ENCODE measurements around the gene BTNL9.
A peak's percentile ranks its signal among the peaks of the same experiment; 100 is the strongest.
"Not testable (repeated sequence)": the region's sequence is repeated elsewhere in the genome, so short reads cannot be mapped to it uniquely, and the experiment has no call there.

Gene BTNL9

GRCh38 chr5:181039931-181040630 is at the start of gene BTNL9:
TSS of gene BTNL9 (plus strand) at chr5:181040266. CDS start at chr5:181045490, 5,224 bp downstream.
- Histone ChIP-seq H3K27me3 (ENCODE audit: control insufficient read depth in 2 of 2, insufficient read depth in 2 of 2, low read length in 2 of 2) (peaks cover 7% of the 10 kb centered on the region in 2 donors), H3K4me3 (ENCODE audit: low read length in 2 of 2) (no peak within 1 kb of the TSS), H3K4me1 (ENCODE audit: control insufficient read depth in 2 of 2, insufficient read depth in 2 of 2, low read length in 2 of 2) (no peaks in the 10 kb centered on the region), H3K27ac (ENCODE audit: low read depth in 2 of 2, low read length in 2 of 2) (no peak within 1 kb of the TSS), H3K36me3 (ENCODE audit: control insufficient read depth in 2 of 2, insufficient read depth in 2 of 2, low read length in 2 of 2) (no peaks in the 10 kb centered on the region), H3K9me3 (ENCODE audit: control insufficient read depth in 2 of 2, low read length in 2 of 2) (no peaks in the 10 kb centered on the region), H3K9ac (ENCODE audit: low read depth in 1 of 2, low read length in 2 of 2) (no peak within 1 kb of the TSS)

- Histone ChIP-seq H3K4me1 (ENCODE audit: control insufficient read depth in 2 of 2, insufficient read depth in 2 of 2, low read length in 2 of 2) (peaks cover 0 to 29% of the 10 kb centered on the region in 2 donors), H3K4me3 (ENCODE audit: low read length in 2 of 2) (peak overlapping the region; percentile 62 to 83), H3K9me3 (ENCODE audit: control insufficient read depth in 2 of 2, low read length in 2 of 2) (no peaks in the 10 kb centered on the region), H3K36me3 (ENCODE audit: control insufficient read depth in 2 of 2, insufficient read depth in 2 of 2, low read length in 2 of 2) (peaks cover 0 to under 1% of the 10 kb centered on the region in 2 donors), H3K27me3 (ENCODE audit: control insufficient read depth in 2 of 2, insufficient read depth in 2 of 2, low read length in 2 of 2) (no peaks in the 10 kb centered on the region), H3K27ac (ENCODE audit: low read depth in 2 of 2, low read length in 2 of 2) (peak overlapping the region in 1 of 2 donors; percentile 80), H3K9ac (ENCODE audit: low read depth in 1 of 2, low read length in 2 of 2) (peak overlapping the region in 1 of 2 donors; percentile 77)
Measured at GRCh38 chr5:180990882-180991242, 49.2 kb upstream of the BTNL9 start.

GRCh38 chr5:181001947-181002346 is 38.1 kb upstream of the BTNL9 start:
- H3K36me3 ChIP-seq (ENCODE audit: control insufficient read depth in 2 of 2, insufficient read depth in 2 of 2, low read length in 2 of 2): peaks cover 0 to 7% of the 10 kb centered on the region in 2 donors
- no peaks in the 10 kb centered on the region for H3K4me1 ChIP-seq (ENCODE audit: control insufficient read depth in 2 of 2, insufficient read depth in 2 of 2, low read length in 2 of 2)
- no peaks in the 10 kb centered on the region for H3K27me3 ChIP-seq (ENCODE audit: control insufficient read depth in 2 of 2, insufficient read depth in 2 of 2, low read length in 2 of 2)
- H3K9ac ChIP-seq (ENCODE audit: low read depth in 1 of 2, low read length in 2 of 2): no peak overlapping the region
- H3K27ac ChIP-seq (ENCODE audit: low read depth in 2 of 2, low read length in 2 of 2): no peak overlapping the region
- no peaks in the 10 kb centered on the region for H3K9me3 ChIP-seq (ENCODE audit: control insufficient read depth in 2 of 2, low read length in 2 of 2)
- H3K4me3 ChIP-seq (ENCODE audit: low read length in 2 of 2): no peak overlapping the region

- Histone ChIP-seq H3K27me3 (ENCODE audit: control insufficient read depth in 2 of 2, insufficient read depth in 2 of 2, low read length in 2 of 2) (no peaks in the 10 kb centered on the region), H3K36me3 (ENCODE audit: control insufficient read depth in 2 of 2, insufficient read depth in 2 of 2, low read length in 2 of 2) (no peaks in the 10 kb centered on the region), H3K9me3 (ENCODE audit: control insufficient read depth in 2 of 2, low read length in 2 of 2) (no peaks in the 10 kb centered on the region)
Measured at GRCh38 chr5:181005791-181006190, 34.3 kb upstream of the BTNL9 start.

GRCh38 chr5:181008136-181008535 is 31.9 kb upstream of the BTNL9 start:
- H3K4me3 ChIP-seq (ENCODE audit: low read length in 2 of 2): no peak overlapping the region
- no peak overlapping the region for H3K9ac ChIP-seq (ENCODE audit: low read depth in 1 of 2, low read length in 2 of 2)
- H3K9me3 ChIP-seq (ENCODE audit: control insufficient read depth in 2 of 2, low read length in 2 of 2): no peaks in the 10 kb centered on the region
- H3K36me3 ChIP-seq (ENCODE audit: control insufficient read depth in 2 of 2, insufficient read depth in 2 of 2, low read length in 2 of 2): no peaks in the 10 kb centered on the region
- H3K27me3 ChIP-seq (ENCODE audit: control insufficient read depth in 2 of 2, insufficient read depth in 2 of 2, low read length in 2 of 2): no peaks in the 10 kb centered on the region
- H3K4me1 ChIP-seq (ENCODE audit: control insufficient read depth in 2 of 2, insufficient read depth in 2 of 2, low read length in 2 of 2): no peaks in the 10 kb centered on the region
- no peak overlapping the region for H3K27ac ChIP-seq (ENCODE audit: low read depth in 2 of 2, low read length in 2 of 2)

More at GRCh38 chr5:181005791-181006190, 34.3 kb upstream of the BTNL9 start:
- H3K4me3 ChIP-seq (ENCODE audit: low read length in 2 of 2): no peak overlapping the region
- H3K27ac ChIP-seq (ENCODE audit: low read depth in 2 of 2, low read length in 2 of 2): no peak overlapping the region
- no peaks in the 10 kb centered on the region for H3K4me1 ChIP-seq (ENCODE audit: control insufficient read depth in 2 of 2, insufficient read depth in 2 of 2, low read length in 2 of 2)
- no peak overlapping the region for H3K9ac ChIP-seq (ENCODE audit: low read depth in 1 of 2, low read length in 2 of 2)

GRCh38 chr5:181010018-181010417 is 30.0 kb upstream of the BTNL9 start:
- H3K36me3 ChIP-seq (ENCODE audit: control insufficient read depth in 2 of 2, insufficient read depth in 2 of 2, low read length in 2 of 2): not testable (repeated sequence)

GRCh38 chr5:181014654-181015053 is 25.4 kb upstream of the BTNL9 start:
- H3K27ac ChIP-seq (ENCODE audit: low read depth in 2 of 2, low read length in 2 of 2); H3K9ac ChIP-seq (ENCODE audit: low read depth in 1 of 2, low read length in 2 of 2); H3K36me3 ChIP-seq (ENCODE audit: control insufficient read depth in 2 of 2, insufficient read depth in 2 of 2, low read length in 2 of 2); H3K4me3 ChIP-seq (ENCODE audit: low read length in 2 of 2); H3K27me3 ChIP-seq (ENCODE audit: control insufficient read depth in 2 of 2, insufficient read depth in 2 of 2, low read length in 2 of 2); H3K4me1 ChIP-seq (ENCODE audit: control insufficient read depth in 2 of 2, insufficient read depth in 2 of 2, low read length in 2 of 2); H3K9me3 ChIP-seq (ENCODE audit: control insufficient read depth in 2 of 2, low read length in 2 of 2): not testable (repeated sequence)

More at GRCh38 chr5:181010018-181010417, 30.0 kb upstream of the BTNL9 start:
- not testable (repeated sequence) for H3K4me3 ChIP-seq (ENCODE audit: low read length in 2 of 2); H3K27me3 ChIP-seq (ENCODE audit: control insufficient read depth in 2 of 2, insufficient read depth in 2 of 2, low read length in 2 of 2); H3K9ac ChIP-seq (ENCODE audit: low read depth in 1 of 2, low read length in 2 of 2); H3K27ac ChIP-seq (ENCODE audit: low read depth in 2 of 2, low read length in 2 of 2); H3K4me1 ChIP-seq (ENCODE audit: control insufficient read depth in 2 of 2, insufficient read depth in 2 of 2, low read length in 2 of 2); H3K9me3 ChIP-seq (ENCODE audit: control insufficient read depth in 2 of 2, low read length in 2 of 2)

GRCh38 chr5:181017448-181017847 is 22.6 kb upstream of the BTNL9 start:
- H3K36me3 ChIP-seq (ENCODE audit: control insufficient read depth in 2 of 2, insufficient read depth in 2 of 2, low read length in 2 of 2); H3K27me3 ChIP-seq (ENCODE audit: control insufficient read depth in 2 of 2, insufficient read depth in 2 of 2, low read length in 2 of 2); H3K4me1 ChIP-seq (ENCODE audit: control insufficient read depth in 2 of 2, insufficient read depth in 2 of 2, low read length in 2 of 2); H3K9me3 ChIP-seq (ENCODE audit: control insufficient read depth in 2 of 2, low read length in 2 of 2); H3K27ac ChIP-seq (ENCODE audit: low read depth in 2 of 2, low read length in 2 of 2); H3K4me3 ChIP-seq (ENCODE audit: low read length in 2 of 2); H3K9ac ChIP-seq (ENCODE audit: low read depth in 1 of 2, low read length in 2 of 2): not testable (repeated sequence)

GRCh38 chr5:181020688-181021087 is 19.4 kb upstream of the BTNL9 start:
- no peaks in the 10 kb centered on the region for H3K27me3 ChIP-seq (ENCODE audit: control insufficient read depth in 2 of 2, insufficient read depth in 2 of 2, low read length in 2 of 2)
- H3K36me3 ChIP-seq (ENCODE audit: control insufficient read depth in 2 of 2, insufficient read depth in 2 of 2, low read length in 2 of 2): no peaks in the 10 kb centered on the region
- H3K27ac ChIP-seq (ENCODE audit: low read depth in 2 of 2, low read length in 2 of 2): no peak overlapping the region
- H3K9me3 ChIP-seq (ENCODE audit: control insufficient read depth in 2 of 2, low read length in 2 of 2): no peaks in the 10 kb centered on the region
- no peak overlapping the region for H3K4me3 ChIP-seq (ENCODE audit: low read length in 2 of 2)
- no peaks in the 10 kb centered on the region for H3K4me1 ChIP-seq (ENCODE audit: control insufficient read depth in 2 of 2, insufficient read depth in 2 of 2, low read length in 2 of 2)
- H3K9ac ChIP-seq (ENCODE audit: low read depth in 1 of 2, low read length in 2 of 2): no peak overlapping the region

GRCh38 chr5:181024245-181025064 is 15.6 kb upstream of the BTNL9 start:
- no peak overlapping the region for H3K27ac ChIP-seq (ENCODE audit: low read depth in 2 of 2, low read length in 2 of 2)
- H3K9ac ChIP-seq (ENCODE audit: low read depth in 1 of 2, low read length in 2 of 2): no peak overlapping the region
- H3K4me3 ChIP-seq (ENCODE audit: low read length in 2 of 2): no peak overlapping the region
- no peaks in the 10 kb centered on the region for H3K27me3 ChIP-seq (ENCODE audit: control insufficient read depth in 2 of 2, insufficient read depth in 2 of 2, low read length in 2 of 2)
- H3K9me3 ChIP-seq (ENCODE audit: control insufficient read depth in 2 of 2, low read length in 2 of 2): no peaks in the 10 kb centered on the region
- no peaks in the 10 kb centered on the region for H3K4me1 ChIP-seq (ENCODE audit: control insufficient read depth in 2 of 2, insufficient read depth in 2 of 2, low read length in 2 of 2)
- H3K36me3 ChIP-seq (ENCODE audit: control insufficient read depth in 2 of 2, insufficient read depth in 2 of 2, low read length in 2 of 2): no peaks in the 10 kb centered on the region
